GM21360 (cell line): ENCODE data around the gene ADSL.
"Not testable (repeated sequence)": the region's sequence is repeated elsewhere in the genome, so short reads cannot be mapped to it uniquely, and the experiment has no call there.

Source experiments
- ATAC-seq: cut with Tn5 transposase; IDR thresholded peaks from one replicate; pipeline ENCODE4 v1.9.1; 2021; ENCODE audit warnings: mild to moderate bottlenecking, moderate library complexity; ENCODE audit not compliant: unreplicated experiment

Gene ADSL

DNA sequence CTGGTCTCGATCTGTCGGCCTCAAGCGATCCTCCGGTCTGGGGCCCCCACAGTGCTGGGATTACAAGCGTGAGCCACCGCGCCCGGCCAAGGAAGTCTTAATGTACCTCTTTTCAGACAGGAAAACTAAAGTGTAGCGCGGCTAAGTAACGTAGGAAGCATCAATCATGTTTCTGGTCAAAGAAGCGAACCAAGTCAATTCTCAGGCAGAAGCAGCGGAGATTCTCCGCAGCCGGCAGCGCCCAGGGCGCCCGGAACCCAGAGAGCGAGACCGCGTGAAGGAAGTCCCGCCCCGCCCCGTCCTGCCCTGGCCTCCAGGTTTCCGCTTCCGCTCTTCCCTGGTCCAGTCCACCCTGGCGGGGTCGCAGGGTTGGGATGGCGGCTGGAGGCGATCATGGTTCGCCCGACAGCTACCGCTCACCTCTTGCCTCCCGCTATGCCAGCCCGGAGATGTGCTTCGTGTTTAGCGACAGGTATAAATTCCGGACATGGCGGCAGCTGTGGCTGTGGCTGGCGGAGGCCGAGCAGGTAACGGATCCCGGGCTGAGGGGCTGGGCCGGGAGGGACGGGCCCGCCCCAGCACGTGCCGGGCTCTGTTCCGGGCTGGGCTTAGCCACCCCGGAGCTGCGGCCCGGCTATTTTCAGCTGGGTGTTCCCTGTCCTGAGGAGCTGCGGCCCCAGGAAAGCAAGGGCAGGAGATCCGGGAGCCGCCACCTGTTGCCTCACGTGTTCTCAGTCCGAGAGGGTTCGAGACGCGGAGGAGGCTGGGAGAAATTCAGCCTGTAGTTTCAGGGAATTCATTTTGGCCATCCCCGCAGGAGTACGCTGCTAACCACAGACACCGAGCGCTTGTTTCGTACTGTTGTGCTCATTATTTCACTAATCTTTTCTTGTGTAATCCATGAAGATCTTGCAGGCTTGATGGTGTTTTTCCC, at the start of gene ADSL:
TSS of gene ADSL (plus strand) at position 316 of the 934 bp plus-strand sequence. CDS start at position 375, 59 bp downstream.
- ATAC-seq, result peak; percentile 72

- no peak for ATAC-seq
These were observed 46.0 kb upstream of the ADSL start for GRCh38 chr22:40300316-40300715.

DNA sequence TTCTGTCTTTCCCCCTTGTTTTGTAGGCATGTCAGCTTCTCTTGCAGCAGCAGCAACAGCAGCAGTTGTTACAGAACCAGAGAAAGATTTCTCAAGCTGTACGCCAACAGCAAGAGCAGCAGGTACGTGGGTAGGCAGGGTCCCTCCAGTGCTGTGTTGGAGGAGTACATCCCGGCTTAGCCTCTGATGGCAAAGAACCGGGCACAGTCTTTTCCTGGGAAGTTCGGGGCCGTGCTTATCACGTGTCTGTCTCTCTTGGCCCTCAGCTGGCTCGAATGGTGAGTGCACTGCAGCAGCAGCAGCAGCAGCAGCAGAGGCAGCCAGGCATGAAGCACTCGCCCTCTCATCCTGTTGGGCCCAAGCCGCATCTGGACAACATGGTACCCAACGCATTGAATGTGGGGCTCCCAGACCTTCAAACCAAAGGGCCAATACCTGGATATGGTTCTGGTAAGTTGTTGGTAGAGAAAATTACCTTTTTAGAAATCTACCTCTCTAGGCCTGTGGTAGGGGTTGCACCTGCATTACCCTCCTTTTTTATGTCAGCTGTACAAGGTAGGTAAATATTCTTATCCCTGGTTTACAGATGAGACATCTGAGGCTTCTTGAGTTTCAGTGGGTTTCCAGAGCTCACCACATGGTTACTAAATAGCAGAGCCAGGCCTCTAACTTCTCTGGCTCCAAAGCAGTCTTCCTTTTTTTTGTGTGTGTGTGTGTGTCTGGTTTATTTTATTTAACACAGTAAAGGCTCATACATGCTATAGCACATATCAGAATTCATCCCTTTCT, 45.2 kb upstream of the ADSL start:
- no peak for ATAC-seq

GRCh38 chr22:40302149-40302548, 44.2 kb upstream of the ADSL start:
- no peak for ATAC-seq

DNA sequence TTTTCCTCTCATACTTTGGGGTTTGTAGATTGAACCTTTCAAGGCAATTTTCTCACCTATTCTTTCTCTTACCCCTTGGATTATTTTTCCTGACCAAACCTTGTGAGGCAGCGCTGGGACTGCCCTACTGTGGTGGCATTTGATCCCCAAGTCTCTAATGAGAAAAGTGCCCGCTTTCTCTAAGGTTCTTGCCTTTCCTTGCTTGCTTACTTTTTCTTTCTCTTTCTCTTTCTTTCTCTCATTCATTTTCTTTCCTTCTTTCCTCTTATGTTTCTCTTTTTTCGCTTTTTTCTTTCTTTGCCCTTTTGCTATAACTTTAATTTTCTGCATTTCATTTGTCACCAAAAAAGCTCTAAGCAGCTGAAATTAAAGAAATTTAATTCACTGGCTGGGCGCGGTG, 40.7 kb upstream of the ADSL start:
- ATAC-seq, result no peak

GRCh38 chr22:40308999-40309573, 37.2 kb upstream of the ADSL start:
- no peak for ATAC-seq

DNA sequence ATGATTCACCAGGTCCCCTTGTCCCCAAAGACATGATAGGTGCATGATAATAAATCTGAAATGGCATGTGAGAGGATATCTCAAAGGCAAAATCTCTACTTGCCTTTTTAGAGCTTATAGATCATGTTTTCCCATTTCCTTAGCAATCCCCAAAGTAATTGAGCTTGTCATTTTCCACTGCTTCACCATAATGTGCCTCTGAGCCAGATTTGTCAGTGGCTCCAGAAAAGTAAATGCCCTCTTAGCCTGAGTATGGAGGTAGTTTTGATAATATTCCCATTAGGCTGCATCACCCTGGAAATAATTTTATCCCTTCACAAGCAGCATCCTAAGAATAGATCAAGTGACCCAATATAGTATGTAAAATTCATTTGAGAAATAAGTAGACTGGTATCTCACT, 36.7 kb upstream of the ADSL start:
- ATAC-seq, result no peak

- no peak for ATAC-seq
These were observed 36.1 kb upstream of the ADSL start for GRCh38 chr22:40310081-40310767.

GRCh38 chr22:40310768-40311120, 35.6 kb upstream of the ADSL start:
- ATAC-seq, result no peak

DNA sequence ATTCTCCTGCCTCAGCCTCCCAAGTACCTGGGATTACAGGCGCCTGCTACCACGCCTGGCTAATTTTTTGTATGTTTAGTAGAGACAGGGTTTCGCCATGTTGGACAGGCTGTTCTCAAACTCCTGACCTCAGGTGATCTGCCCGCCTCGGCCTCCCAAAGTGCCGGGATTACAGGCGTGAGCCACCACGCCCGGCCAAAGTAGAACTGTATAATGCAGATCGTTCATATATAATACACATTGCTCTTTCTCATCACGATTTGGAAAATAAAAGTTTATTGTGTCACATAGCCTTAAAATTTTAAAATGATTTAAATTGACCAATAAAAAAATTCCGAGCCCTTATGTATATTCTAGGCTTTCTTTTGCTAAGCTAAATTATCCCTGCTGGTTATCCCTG, 34.7 kb upstream of the ADSL start:
- not testable (repeated sequence) for ATAC-seq

- no peak for ATAC-seq
These were observed 34.2 kb upstream of the ADSL start for GRCh38 chr22:40312050-40312449.

- no peak for ATAC-seq
These were observed 33.3 kb upstream of the ADSL start for GRCh38 chr22:40313007-40313406.

DNA sequence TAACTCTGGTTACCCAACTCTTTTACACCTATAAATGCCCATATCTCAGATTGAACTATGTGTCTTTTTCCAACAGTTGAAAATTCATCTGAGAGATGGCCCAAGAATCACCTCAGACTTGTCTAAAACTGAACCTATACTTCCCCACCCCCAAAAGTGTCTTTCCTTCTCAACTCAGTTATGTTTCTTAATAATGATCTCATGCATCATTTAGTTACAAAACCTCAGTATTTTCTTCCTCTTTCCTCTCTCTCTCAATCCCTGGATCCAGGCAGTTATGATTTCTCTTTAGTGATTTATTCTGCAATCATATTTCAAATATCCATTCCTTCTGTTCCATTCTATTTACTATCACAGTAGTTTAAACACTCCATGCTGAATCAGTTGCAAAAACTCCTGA, 32.3 kb upstream of the ADSL start:
- no peak for ATAC-seq

DNA sequence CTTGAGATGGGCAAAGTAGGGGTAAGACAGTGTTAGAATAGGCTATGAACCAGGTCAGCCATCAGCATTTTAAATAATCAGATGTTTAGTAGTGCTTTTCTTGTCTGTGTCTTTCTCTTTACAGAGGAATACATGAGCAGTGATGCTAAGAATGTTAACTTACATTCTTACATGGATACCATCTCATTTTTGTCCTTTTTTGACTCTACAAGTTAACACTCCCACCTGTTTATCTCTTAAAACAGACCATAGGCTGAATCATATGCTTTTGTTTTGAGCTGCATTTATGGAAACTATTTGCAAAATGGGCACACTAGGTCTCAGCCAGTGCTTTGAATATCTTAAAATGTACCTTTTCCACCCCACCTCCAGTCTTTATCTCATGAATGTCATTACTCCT, 25.6 kb upstream of the ADSL start:
- no peak for ATAC-seq

DNA sequence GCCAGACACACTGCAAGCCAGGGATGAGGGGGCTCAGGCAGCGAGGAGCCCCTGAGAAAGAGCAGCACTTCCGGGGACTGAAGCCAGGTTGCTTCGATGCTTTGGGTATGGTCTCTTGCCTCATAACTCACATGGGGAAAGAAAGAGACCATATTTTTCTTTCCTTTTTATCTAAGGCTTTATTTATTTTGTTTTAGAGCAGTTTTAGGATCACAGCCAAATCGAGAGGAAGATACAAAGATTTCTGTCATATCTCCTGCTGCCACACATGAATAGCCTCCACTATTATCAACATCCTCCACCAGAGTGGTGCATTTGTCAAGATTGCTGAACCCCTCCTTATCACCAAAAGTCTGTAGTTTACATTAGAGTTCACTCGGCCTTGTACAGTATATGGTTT, 24.3 kb upstream of the ADSL start:
- ATAC-seq, result no peak

DNA sequence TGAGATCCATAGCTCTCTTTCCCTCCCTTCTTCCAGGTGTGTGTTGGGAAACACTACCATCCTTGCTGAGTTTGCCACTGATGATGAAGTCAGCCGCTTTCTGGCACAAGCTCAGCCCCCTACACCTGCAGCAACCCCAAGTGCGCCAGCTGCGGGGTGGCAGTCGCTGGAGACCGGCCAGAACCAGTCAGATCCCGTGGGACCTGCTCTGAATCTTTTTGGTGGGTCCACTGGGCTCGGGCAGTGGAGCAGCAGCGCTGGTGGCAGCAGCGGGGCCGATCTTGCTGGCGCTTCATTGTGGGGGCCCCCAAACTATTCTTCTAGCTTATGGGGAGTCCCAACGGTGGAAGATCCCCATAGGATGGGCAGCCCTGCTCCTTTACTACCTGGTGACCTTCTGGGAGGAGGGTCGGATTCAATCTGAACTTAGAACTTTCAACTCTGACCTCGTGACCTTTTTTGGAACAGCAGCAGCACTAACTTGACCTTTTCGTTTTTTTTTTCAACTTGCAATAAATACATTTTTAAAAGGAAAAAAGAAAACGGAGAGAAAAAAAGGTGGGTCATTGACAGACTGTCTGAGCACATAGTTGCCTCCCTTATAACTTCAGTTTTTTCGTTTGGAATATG, 23.4 kb upstream of the ADSL start:
- no peak for ATAC-seq

- ATAC-seq, result no peak
These were observed 22.6 kb upstream of the ADSL start for GRCh38 chr22:40323681-40324171.

- no peak for ATAC-seq
These were observed 21.6 kb upstream of the ADSL start for GRCh38 chr22:40324468-40325305.

- ATAC-seq, result no peak
These were observed 21.0 kb upstream of the ADSL start for GRCh38 chr22:40325315-40325714.
